ENCODE data around the gene PRRT1B. TPM values are rescaled to one million over a fixed set of nuclear protein-coding genes. Genes with fewer than 3 reads are reported as not detected.

PRRT1B gene
- total RNA-seq, 1 donor from 2014 or later = not detected

- H3K4me1 ChIP-seq = no peaks in the 10 kb centered on the region
- no peak overlapping the region for H3K4me3 ChIP-seq
- H3K27me3 ChIP-seq (ENCODE audit: low read depth) = peaks cover 24% of the 10 kb centered on the region
- intact Hi-C loops (cut with micrococcal nuclease) = no loop called here
- peaks cover 19% of the 10 kb centered on the region for H3K9me3 ChIP-seq (replicated peaks)
- DNase-seq = no peak
- TF ChIP-seq, protein P1, sequence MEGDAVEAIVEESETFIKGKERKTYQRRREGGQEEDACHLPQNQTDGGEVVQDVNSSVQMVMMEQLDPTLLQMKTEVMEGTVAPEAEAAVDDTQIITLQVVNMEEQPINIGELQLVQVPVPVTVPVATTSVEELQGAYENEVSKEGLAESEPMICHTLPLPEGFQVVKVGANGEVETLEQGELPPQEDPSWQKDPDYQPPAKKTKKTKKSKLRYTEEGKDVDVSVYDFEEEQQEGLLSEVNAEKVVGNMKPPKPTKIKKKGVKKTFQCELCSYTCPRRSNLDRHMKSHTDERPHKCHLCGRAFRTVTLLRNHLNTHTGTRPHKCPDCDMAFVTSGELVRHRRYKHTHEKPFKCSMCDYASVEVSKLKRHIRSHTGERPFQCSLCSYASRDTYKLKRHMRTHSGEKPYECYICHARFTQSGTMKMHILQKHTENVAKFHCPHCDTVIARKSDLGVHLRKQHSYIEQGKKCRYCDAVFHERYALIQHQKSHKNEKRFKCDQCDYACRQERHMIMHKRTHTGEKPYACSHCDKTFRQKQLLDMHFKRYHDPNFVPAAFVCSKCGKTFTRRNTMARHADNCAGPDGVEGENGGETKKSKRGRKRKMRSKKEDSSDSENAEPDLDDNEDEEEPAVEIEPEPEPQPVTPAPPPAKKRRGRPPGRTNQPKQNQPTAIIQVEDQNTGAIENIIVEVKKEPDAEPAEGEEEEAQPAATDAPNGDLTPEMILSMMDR (IDR thresholded peaks at IDR 0.05; ENCODE audit: borderline replicate concordance) = no peak
- H3K27ac ChIP-seq (replicated peaks) = no peak overlapping the region
- H3K36me3 ChIP-seq = no peaks in the 10 kb centered on the region
Observed at GRCh38 chr9:131559421-131560000, 14.2 kb downstream of the PRRT1B start.

DNA sequence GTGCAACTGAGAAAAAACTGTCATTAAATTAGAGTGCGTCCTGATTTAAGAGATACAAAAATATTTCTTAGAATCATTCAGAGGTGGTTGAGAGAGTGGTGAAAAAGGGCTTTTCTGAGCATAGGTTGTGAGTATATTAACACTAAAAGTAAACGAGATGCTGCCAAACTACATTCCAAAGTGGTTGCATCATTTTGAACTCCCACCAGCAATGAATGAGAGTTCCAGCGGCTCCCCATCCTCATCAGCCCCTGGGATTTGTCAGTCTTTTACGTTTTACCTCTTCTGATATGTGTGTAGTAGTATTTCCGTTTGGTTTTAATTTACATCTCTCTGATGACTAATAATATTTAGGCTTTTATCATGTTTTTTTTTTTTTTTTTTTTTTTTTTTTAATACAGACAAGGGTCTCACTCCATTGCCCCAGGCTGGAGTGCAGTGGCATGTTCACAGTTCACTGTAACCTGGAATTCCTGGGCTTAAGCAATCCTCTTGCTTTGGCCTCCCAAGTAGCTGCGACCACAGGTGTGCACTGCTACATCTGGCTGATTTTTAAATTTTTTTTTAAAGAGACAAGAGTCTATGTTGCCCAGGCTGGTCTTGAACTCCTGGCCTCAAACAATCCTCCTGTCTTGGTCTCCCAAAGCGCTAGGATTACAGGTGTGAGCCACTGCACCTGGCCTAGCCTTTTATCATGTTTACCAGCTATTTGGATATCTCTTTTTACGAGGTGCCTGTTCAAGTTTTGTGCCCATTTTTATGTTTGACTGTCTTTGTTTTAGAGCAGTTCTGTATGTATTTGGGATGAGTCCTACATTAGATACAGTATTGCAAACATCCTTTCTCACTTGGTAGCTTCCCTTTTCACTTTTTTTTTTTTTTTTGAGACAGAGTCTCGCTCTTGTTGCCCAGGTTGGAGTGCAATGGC, 17.0 kb downstream of the PRRT1B start:
- intact Hi-C loops (cut with micrococcal nuclease) = no loop called here
- H3K9me3 ChIP-seq (replicated peaks) = peaks cover 19% of the 10 kb centered on the region
- TF ChIP-seq, protein P1 (IDR thresholded peaks at IDR 0.05; ENCODE audit: borderline replicate concordance) = no peak
- no peaks in the 10 kb centered on the region for H3K36me3 ChIP-seq
- no peaks in the 10 kb centered on the region for H3K4me1 ChIP-seq
- no peak overlapping the region for H3K4me3 ChIP-seq
- no peaks in the 10 kb centered on the region for H3K27me3 ChIP-seq (ENCODE audit: low read depth)
- no peak overlapping the region for H3K27ac ChIP-seq (replicated peaks)
- no peak for DNase-seq

DNA sequence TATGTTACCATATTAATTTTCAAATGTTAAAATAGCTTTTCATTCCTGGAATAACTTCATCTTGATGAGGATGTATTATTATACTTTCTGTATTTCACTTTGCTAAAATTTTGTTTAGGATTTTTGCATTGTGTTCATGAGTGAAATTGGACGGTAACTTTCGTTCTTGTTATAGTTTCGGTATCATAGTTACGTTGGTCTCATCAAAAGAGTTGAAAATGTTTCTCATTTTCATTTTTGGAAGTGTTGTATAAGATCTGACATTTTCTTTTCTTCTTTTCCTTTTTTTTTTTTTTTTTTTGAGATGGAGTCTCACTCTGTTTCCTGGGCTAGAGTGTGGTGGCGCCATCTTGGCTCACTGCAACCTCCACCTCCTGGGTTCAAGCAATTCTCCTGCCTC, 20.0 kb downstream of the PRRT1B start:
- no peak overlapping the region for H3K27ac ChIP-seq (replicated peaks)
- no peak overlapping the region for H3K4me3 ChIP-seq
- DNase-seq = no peak
- H3K9me3 ChIP-seq (replicated peaks) = peaks cover 19% of the 10 kb centered on the region
- intact Hi-C loops (cut with micrococcal nuclease) = no loop called here
- H3K27me3 ChIP-seq (ENCODE audit: low read depth) = no peaks in the 10 kb centered on the region
- peaks cover 22% of the 10 kb centered on the region for H3K36me3 ChIP-seq
- TF ChIP-seq, protein P1 (IDR thresholded peaks at IDR 0.05; ENCODE audit: borderline replicate concordance) = no peak
- H3K4me1 ChIP-seq = no peaks in the 10 kb centered on the region

- no peaks in the 10 kb centered on the region for H3K27me3 ChIP-seq (ENCODE audit: low read depth)
- no peak overlapping the region for H3K27ac ChIP-seq (replicated peaks)
- DNase-seq = no peak
- H3K4me1 ChIP-seq = no peaks in the 10 kb centered on the region
- H3K4me3 ChIP-seq = no peak overlapping the region
- TF ChIP-seq, protein P1 (IDR thresholded peaks at IDR 0.05; ENCODE audit: borderline replicate concordance) = no peak
- H3K36me3 ChIP-seq = peaks cover 28% of the 10 kb centered on the region
- intact Hi-C loops (cut with micrococcal nuclease) = no loop called here
- peaks cover 19% of the 10 kb centered on the region for H3K9me3 ChIP-seq (replicated peaks)
Observed at GRCh38 chr9:131566158-131566557, 20.8 kb downstream of the PRRT1B start.

GRCh38 chr9:131567910-131568309, 22.6 kb downstream of the PRRT1B start:
- Histone ChIP-seq H3K27ac (replicated peaks) (no peak overlapping the region), H3K36me3 (peaks cover 45% of the 10 kb centered on the region), H3K4me1 (no peaks in the 10 kb centered on the region), H3K27me3 (ENCODE audit: low read depth) (no peaks in the 10 kb centered on the region), H3K9me3 (replicated peaks) (peaks cover 9% of the 10 kb centered on the region), H3K4me3 (no peak overlapping the region)
- DNase-seq = no peak
- TF ChIP-seq, protein P1 (IDR thresholded peaks at IDR 0.05; ENCODE audit: borderline replicate concordance) = no peak
- intact Hi-C loops (cut with micrococcal nuclease) = no loop called here

Measured in left ventricle myocardium inferior (tissue), 1 donor.